Measurements from ENCODE around the gene TANGO6. TPM values are rescaled to one million over a fixed set of nuclear protein-coding genes. Genes with fewer than 3 reads are reported as not detected.

TANGO6 gene
- total RNA-seq, 1 donor from 2014 or later: 26.6 TPM

Other genes with a start within 250 kb of the TANGO6 start
- 17.4 TPM for gene CDH3, start 198.2 kb upstream of the TANGO6 start, total RNA-seq
- gene CDH1, start 106.2 kb upstream of the TANGO6 start, total RNA-seq: 428 TPM

Measured in ureter (tissue), 1 donor.